Measurements from ENCODE around the gene PRPF18.

The PRPF18 gene

DNA sequence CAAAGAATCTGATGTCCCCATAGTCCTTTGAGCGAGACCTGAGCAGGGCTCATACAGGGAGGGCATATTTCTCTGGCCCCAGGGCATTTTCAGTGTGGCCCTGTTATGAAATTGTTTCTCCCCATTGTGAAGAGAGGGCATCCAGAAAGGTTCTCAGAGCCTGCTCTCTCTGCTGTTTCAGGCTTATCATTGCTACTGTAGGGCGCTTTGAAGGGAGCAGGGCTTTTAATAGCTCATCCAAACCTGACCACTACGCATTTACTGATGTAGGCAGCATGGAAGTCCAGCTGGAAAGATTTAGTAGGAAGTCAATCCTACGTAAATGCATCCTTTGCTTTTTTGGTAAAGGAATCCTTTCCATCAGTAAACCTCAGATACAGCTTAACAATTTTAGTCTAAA is 68.1 kb downstream of the PRPF18 start:
- TF ChIP-seq, protein P1, sequence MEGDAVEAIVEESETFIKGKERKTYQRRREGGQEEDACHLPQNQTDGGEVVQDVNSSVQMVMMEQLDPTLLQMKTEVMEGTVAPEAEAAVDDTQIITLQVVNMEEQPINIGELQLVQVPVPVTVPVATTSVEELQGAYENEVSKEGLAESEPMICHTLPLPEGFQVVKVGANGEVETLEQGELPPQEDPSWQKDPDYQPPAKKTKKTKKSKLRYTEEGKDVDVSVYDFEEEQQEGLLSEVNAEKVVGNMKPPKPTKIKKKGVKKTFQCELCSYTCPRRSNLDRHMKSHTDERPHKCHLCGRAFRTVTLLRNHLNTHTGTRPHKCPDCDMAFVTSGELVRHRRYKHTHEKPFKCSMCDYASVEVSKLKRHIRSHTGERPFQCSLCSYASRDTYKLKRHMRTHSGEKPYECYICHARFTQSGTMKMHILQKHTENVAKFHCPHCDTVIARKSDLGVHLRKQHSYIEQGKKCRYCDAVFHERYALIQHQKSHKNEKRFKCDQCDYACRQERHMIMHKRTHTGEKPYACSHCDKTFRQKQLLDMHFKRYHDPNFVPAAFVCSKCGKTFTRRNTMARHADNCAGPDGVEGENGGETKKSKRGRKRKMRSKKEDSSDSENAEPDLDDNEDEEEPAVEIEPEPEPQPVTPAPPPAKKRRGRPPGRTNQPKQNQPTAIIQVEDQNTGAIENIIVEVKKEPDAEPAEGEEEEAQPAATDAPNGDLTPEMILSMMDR (IDR thresholded peaks at IDR 0.05; ENCODE audit: unreplicated experiment in 3 of 3): no peak
- H3K27ac Mint-ChIP-seq: no peak overlapping the region
- no peaks in the 10 kb centered on the region for H3K9me3 Mint-ChIP-seq
- H3K4me1 Mint-ChIP-seq: peaks cover 11% of the 10 kb centered on the region
- H3K27me3 Mint-ChIP-seq (ENCODE audit: low read depth): no peaks in the 10 kb centered on the region
- H3K36me3 Mint-ChIP-seq (ENCODE audit: low read depth): peaks cover 77% of the 10 kb centered on the region
- no peak overlapping the region for H3K4me3 Mint-ChIP-seq

DNA sequence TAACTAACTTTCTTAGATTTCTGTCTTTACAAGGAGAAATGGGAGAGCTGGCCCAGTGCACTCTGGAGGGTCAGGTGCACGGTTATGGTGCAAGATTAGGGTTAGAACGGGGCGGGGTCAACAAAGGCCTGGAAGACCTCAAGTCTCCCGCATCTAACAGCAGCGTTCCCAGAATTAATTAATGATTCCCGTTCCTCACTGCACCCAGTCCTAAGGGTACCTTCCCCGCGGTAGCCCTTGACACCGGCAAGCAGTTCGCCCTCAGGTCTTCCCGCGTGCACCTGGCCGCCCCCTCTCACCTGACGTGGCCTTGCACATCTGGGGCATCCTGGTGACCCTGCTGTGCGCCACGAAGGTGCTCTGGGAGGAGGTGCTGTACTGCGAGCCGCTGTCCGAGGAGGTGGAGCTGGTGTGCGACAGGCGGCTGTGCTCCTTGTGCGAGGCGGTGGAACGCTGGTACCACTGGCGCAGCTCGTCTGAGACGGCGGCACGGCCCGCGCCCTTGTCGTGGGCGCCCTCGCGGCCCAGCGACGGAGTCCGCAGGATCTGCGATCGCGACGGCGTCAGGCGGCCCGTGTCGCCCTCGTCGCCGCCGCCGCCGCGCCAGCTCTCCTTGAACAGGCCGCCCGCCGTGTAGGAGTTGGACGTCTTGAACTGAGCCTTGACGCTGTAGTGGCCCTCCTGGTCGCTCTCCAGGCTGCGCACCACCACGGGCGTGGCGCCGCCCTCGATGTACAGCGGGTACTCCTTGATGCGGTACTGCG is 69.8 kb downstream of the PRPF18 start:
- Mint-ChIP-seq H3K9me3 (no peaks in the 10 kb centered on the region), H3K4me1 (peaks cover 19% of the 10 kb centered on the region), H3K27ac (no peak overlapping the region), H3K4me3 (no peak overlapping the region), H3K36me3 (ENCODE audit: low read depth) (peaks cover 77% of the 10 kb centered on the region), H3K27me3 (ENCODE audit: low read depth) (no peaks in the 10 kb centered on the region)
- TF ChIP-seq, protein P1 (IDR thresholded peaks at IDR 0.05; ENCODE audit: unreplicated experiment in 3 of 3): no peak

DNA sequence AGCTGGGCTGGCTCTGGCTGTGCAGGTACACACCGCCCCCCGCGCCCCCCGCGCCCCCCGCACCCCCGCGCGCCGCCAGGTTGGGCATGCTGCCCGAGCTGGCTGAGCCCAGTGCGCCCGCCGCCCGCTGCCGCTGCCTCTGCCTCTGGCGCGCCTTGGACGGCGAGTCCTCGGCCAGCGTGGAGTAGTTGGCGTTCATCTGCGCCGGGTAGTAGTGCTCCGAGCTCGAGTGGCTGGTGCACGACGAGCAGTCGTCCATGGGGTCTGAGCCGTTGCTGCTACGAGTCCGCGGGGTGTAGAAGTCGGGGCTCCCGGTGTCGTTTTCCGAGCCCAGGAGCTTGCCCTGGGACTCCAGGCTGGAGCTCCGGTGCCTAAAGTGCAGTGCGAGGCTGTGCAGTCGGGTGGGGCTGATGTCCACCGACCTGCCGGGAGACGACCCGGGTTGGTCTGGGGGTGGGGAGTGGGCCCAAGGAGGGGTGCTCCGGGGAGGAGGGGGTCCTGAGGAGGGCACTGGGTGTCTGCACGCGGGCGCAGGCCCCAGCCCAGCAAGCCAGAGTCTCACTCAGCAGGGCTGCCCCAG is 70.4 kb downstream of the PRPF18 start:
- TF ChIP-seq, protein P1 (IDR thresholded peaks at IDR 0.05; ENCODE audit: unreplicated experiment in 3 of 3): no peak
- Mint-ChIP-seq H3K27ac (no peak overlapping the region), H3K4me3 (no peak overlapping the region), H3K36me3 (ENCODE audit: low read depth) (peaks cover 77% of the 10 kb centered on the region), H3K4me1 (peaks cover 24% of the 10 kb centered on the region), H3K9me3 (no peaks in the 10 kb centered on the region), H3K27me3 (ENCODE audit: low read depth) (no peaks in the 10 kb centered on the region)

DNA sequence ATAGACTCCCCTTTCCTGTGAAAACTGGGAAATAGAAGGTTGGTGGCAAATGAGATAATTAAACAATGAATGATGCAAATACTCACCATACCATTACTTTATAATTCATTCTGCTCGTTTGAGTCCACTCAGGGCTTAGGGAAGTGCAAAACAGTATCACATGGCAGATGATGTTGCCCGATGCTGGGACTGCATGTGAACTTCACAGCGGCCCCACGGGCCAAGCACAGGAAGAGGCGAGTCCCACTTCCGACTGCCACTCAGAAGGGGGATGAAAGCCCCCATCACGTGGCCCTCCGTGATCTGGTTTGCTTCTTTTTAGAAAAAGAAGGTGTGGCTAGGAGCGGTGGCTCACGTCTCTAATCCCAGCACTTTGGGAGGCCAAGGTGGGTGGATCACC is 71.5 kb downstream of the PRPF18 start:
- Mint-ChIP-seq H3K9me3 (no peaks in the 10 kb centered on the region), H3K36me3 (ENCODE audit: low read depth) (peaks cover 81% of the 10 kb centered on the region), H3K4me1 (peaks cover 30% of the 10 kb centered on the region), H3K27ac (no peak overlapping the region), H3K4me3 (no peak overlapping the region), H3K27me3 (ENCODE audit: low read depth) (no peaks in the 10 kb centered on the region)
- TF ChIP-seq, protein P1 (IDR thresholded peaks at IDR 0.05; ENCODE audit: unreplicated experiment in 3 of 3): no peak

DNA sequence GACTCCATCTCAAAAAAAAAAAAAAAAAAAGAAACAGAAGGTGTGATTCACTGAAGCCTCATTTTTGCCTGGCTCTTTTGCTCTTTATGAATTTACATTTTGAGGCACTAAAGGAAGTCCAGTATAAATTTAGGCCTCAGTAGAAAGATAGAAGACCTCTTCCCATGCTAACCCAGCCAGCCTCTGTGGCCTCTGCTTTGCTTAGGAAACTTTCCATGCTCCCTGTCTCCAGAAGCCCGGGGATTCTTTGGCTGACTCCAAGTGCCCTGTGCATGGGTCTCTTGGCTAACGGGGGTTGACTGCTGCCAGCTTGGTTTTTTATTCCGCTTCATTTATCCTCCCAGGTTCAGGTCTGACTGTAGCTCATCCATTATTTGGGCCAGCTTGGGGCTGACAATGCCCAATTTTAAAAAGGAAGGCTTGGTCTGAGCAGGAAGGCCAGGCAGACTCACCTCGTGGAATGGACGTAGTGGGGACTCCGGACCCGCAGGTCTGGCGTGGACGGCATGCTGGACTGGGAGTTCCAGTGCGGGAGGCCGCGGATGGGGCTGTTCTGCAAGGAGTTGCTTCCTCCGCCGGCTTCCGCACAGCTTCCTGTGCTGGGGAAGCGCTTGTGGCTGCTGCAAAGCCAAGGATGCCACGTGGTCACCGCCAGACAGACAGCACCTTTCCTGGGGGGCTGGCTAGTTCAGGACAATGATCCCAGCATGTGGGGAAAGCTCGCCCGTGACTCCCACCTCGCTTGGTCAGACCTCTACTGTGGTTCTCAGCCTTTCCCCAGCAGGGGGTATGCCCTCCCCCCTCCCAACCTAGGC is 72.3 kb downstream of the PRPF18 start:
- Mint-ChIP-seq H3K27me3 (ENCODE audit: low read depth) (no peaks in the 10 kb centered on the region), H3K36me3 (ENCODE audit: low read depth) (peaks cover 82% of the 10 kb centered on the region), H3K27ac (no peak overlapping the region), H3K9me3 (no peaks in the 10 kb centered on the region), H3K4me3 (no peak overlapping the region), H3K4me1 (peaks cover 30% of the 10 kb centered on the region)
- TF ChIP-seq, protein P1 (IDR thresholded peaks at IDR 0.05; ENCODE audit: unreplicated experiment in 3 of 3): no peak
